Astrocyte (in vitro differentiated cells and primary cell): ENCODE data around the gene TMEM183A.

Experiments used
- CTCF ChIP-seq: IDR thresholded peaks from 2 replicates; pipeline ENCODE4 v1.5.1; 2011; ENCODE audit warnings: low read depth, mild to moderate bottlenecking, inconsistent platforms, low read length, moderate library complexity; ENCODE audit not compliant: insufficient read depth
- EZH2 ChIP-seq: IDR thresholded peaks from 2 replicates; pipeline ENCODE4 v1.6.1; 2012; ENCODE audit warnings: mild to moderate bottlenecking, low read length, inconsistent platforms; ENCODE audit not compliant: insufficient read depth

GRCh38 chr1:202987922-202988583 is 19.1 kb upstream of the TMEM183A start:
- TF ChIP-seq EZH2 (no peak), CTCF (no peak)
